PFSK-1 (cell line): ENCODE data around the gene GP1BB.

ENCODE experiments used
- FOXP2 ChIP-seq: optimal IDR thresholded peaks from 2 replicates; pipeline ENCODE3; 2011; ENCODE audit warnings: borderline replicate concordance, control low read depth, inconsistent platforms; ENCODE audit not compliant: insufficient read depth; ENCODE audit errors: extremely low read length, extremely low read depth
- POLR2AphosphoS5 ChIP-seq: IDR thresholded peaks from 2 replicates; pipeline ENCODE4 v1.6.1; 2012; ENCODE audit warnings: low read depth, mild to moderate bottlenecking, control low read depth, low read length, moderate library complexity
- REST ChIP-seq, 2 experiments: IDR thresholded peaks; 2 replicates each; pipeline versions ENCODE4 v1.6.1 to v1.8.0; 2011 to 2012; ENCODE audit warnings: low read depth in 2 of 2, low read length in 2 of 2, control low read depth in 1 of 2, inconsistent platforms in 1 of 2, mild to moderate bottlenecking in 1 of 2, moderate library complexity in 1 of 2; ENCODE audit not compliant: insufficient read depth in 1 of 2
- SIN3A ChIP-seq: IDR thresholded peaks from 2 replicates; pipeline ENCODE4 v1.6.1; 2012; ENCODE audit warnings: mild to moderate bottlenecking, low read length, moderate library complexity, borderline replicate concordance; ENCODE audit not compliant: insufficient read depth
- TAF1 ChIP-seq: IDR thresholded peaks from 2 replicates; pipeline ENCODE4 v1.6.1; 2012; ENCODE audit warnings: low read length, control low read depth, borderline replicate concordance; ENCODE audit not compliant: insufficient read depth

The GP1BB gene

GRCh38 chr22:19701420-19702145, 21.8 kb upstream of the GP1BB start:
- TF ChIP-seq REST (IDR thresholded peaks at IDR 0.05; ENCODE audit: insufficient read depth in 1 of 2, low read depth in 2 of 2, low read length in 2 of 2) (no peak), TAF1 (no peak), POLR2AphosphoS5 (no peak), SIN3A (no peak)

GRCh38 chr22:19703869-19704268, 19.5 kb upstream of the GP1BB start:
- TF ChIP-seq REST (IDR thresholded peaks at IDR 0.05; ENCODE audit: insufficient read depth in 1 of 2, low read depth in 2 of 2, low read length in 2 of 2) (no peak), POLR2AphosphoS5 (no peak), TAF1 (no peak), FOXP2 (no peak), SIN3A (no peak)

GRCh38 chr22:19704355-19705015, 18.9 kb upstream of the GP1BB start:
- TF ChIP-seq REST (IDR thresholded peaks at IDR 0.05; ENCODE audit: insufficient read depth in 1 of 2, low read depth in 2 of 2, low read length in 2 of 2), result no peak
- TF ChIP-seq FOXP2, result no peak
- TF ChIP-seq POLR2AphosphoS5, result no peak
- no peak for TF ChIP-seq SIN3A

- TF ChIP-seq POLR2AphosphoS5 (no peak), FOXP2 (no peak), SIN3A (no peak), TAF1 (no peak), REST (IDR thresholded peaks at IDR 0.05; ENCODE audit: insufficient read depth in 1 of 2, low read depth in 2 of 2, low read length in 2 of 2) (no peak)
Observed at GRCh38 chr22:19705181-19705934, 18.0 kb upstream of the GP1BB start.
